Measurements from ENCODE around the gene CSH1. TPM values are rescaled to one million over a fixed set of nuclear protein-coding genes. Genes with fewer than 3 reads are reported as not detected.
"Not testable (repeated sequence)": the region's sequence is repeated elsewhere in the genome, so short reads cannot be mapped to it uniquely, and the experiment has no call there.

Gene CSH1
- total RNA-seq, 1 experiment from 2014 or later, result not detected

- peak; percentile 15 for DNase-seq (ENCODE audit: low spot score)
Observed at GRCh38 chr17:63869491-63870291, 26.7 kb downstream of the CSH1 start.

DNA sequence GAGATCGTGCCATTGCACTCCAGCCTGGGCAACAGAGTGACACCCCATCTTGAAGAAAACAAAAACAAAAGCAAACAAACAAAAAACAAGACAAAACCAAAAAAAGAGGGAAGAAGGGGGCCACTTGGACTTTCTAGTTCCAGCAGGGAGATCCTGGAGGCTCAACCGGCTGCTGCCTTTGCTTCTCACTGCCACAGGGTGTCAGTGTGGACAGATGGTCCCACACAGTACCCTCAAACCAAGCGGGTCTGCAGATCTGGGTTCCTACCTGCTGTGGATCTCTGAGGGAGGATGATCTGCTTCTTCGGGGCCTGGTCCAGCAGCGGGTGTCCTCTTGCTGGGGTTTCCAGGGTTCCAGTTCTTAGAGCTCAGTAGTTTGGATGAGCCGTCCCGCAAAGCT is 29.7 kb downstream of the CSH1 start:
- DNase-seq (ENCODE audit: low spot score), result not testable (repeated sequence)

- no peak for DNase-seq (ENCODE audit: low spot score)
Observed at GRCh38 chr17:63859257-63859656, 37.1 kb downstream of the CSH1 start.

GRCh38 chr17:63856425-63856824 is 39.9 kb downstream of the CSH1 start:
- not testable (repeated sequence) for DNase-seq (ENCODE audit: low spot score)

DNA sequence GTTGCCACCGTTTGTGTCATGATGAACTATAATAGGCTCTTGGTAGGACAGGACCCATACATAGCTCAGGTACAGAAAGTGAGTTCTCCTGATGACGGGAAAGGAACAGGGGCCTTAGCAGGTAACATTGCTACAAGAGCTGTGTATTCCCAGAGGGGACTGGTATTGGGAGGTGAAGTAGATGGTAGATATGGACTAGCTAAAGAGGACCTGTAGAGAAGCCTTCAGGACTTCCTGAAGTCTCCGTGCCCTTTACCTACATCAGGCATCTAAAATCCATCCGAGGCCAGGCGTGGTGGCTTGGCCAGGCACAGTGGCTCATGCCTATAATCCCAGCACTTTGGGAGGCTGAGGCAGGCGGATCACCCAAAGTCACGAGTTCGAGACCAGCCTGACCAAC is 41.2 kb downstream of the CSH1 start:
- DNase-seq (ENCODE audit: low spot score), result no peak

DNA sequence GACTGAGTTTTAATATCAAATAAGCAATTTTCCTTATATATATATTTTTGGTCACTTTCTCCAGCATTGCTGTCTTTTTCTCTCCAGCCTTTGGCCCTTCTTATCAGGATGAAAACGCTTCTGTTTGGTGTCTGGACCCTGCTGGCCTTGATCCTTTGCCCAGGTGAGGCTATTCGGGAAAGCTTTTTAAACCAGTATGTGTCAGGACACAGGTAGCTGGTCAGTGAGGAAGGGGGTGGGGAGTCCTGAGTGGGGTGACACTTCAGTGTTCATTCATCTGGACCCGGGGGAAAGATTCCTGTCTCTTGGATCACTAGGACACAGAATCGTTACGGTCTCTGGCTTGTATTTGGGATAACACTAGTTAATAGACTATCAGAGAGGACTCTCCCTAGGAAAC is 41.7 kb downstream of the CSH1 start:
- DNase-seq (ENCODE audit: low spot score), result no peak

GRCh38 chr17:63853260-63853659 is 43.1 kb downstream of the CSH1 start:
- DNase-seq (ENCODE audit: low spot score), result no peak

DNA sequence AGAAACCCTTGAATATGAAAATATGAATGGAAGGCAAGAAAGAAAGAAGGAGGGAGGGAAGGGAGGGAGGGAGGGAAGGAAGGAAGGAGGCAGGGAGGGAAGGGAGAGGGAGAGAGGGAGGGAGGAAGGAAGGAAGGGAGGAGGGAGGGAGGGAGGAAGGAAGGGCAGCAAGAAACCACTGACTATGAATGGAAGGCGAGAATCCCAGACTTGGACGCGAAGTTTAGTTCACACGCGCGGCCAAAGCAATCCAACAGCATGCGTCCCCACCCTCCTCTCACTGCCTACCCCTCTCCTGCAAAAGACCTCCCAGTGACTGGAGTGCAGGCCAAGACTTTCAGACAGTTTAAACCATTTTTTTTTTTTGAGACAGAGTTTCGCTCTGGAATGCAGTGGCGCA is 46.0 kb downstream of the CSH1 start:
- no peak for DNase-seq (ENCODE audit: low spot score)

- DNase-seq (ENCODE audit: low spot score), result no peak
Observed at GRCh38 chr17:63848834-63849689, 47.3 kb downstream of the CSH1 start.

DNA sequence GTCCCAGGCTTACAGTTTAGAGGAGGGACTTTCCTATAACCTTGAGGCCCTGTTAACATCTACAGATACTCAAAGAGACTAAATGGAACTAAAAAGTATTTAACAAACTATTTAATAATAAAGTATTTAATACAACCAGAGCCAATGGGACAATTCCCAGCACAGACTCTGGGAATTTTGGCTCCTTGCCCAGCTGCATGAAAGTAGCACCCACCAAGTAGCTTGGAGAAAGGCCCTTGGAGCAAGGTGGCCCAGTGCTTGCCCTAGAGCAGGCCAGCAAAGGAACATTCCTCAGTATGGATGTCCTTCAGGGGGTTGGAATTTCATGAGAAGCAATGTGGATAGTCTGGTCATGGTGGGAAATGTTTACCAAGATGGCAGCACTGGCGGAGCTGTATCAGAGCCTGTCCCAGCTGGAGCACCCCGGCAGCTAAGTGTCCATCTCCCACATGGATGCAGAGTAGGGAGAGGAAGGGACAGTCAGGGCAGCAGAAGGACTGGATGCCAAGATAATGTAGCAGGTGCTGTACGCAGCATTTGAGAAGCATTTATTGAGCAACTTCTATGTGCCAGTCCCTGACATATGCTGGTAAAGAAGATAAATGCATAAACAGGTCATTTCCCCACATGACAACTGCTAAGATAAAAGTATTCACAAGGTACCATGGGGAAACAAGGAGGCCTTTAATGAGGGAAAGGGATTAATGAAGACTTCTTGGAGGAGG is 48.7 kb downstream of the CSH1 start:
- DNase-seq (ENCODE audit: low spot score), result no peak

- no peak for DNase-seq (ENCODE audit: low spot score)
Observed at GRCh38 chr17:63845509-63845908, 50.9 kb downstream of the CSH1 start.

Other genes with a start within 250 kb of the CSH1 start
- gene LIMD2, start 196.4 kb downstream of the CSH1 start, total RNA-seq (2014; rRNA removed; shearing (Covaris generic)), result 43.2 and 75.7 TPM in 2 replicates
- 25.2 and 28.8 TPM in 2 replicates for gene STRADA, start 154.8 kb downstream of the CSH1 start, total RNA-seq (2014; rRNA removed; shearing (Covaris generic))
- gene CCDC47, start 123.0 kb downstream of the CSH1 start, total RNA-seq (2014; rRNA removed; shearing (Covaris generic)), result 59.7 and 78.3 TPM in 2 replicates
- gene DDX42, start 122.4 kb downstream of the CSH1 start, total RNA-seq (2014; rRNA removed; shearing (Covaris generic)), result 64.8 and 65.6 TPM in 2 replicates
- gene PSMC5, start 69.1 kb downstream of the CSH1 start, total RNA-seq (2014; rRNA removed; shearing (Covaris generic)), result 51.2 and 69.5 TPM in 2 replicates
- 48.0 and 50.6 TPM in 2 replicates for gene FTSJ3, start 68.9 kb downstream of the CSH1 start, total RNA-seq (2014; rRNA removed; shearing (Covaris generic))
- gene SMARCD2, start 53.9 kb downstream of the CSH1 start, total RNA-seq (2014; rRNA removed; shearing (Covaris generic)), result 114 and 138 TPM in 2 replicates
- gene CSH2, start 22.9 kb downstream of the CSH1 start, total RNA-seq (2014; rRNA removed; shearing (Covaris generic)), result not detected in 2 replicates
- gene GH2, start 14.6 kb downstream of the CSH1 start, total RNA-seq (2014; rRNA removed; shearing (Covaris generic)), result not detected in 2 replicates
- not detected in 2 replicates for gene CSHL1, start 14.7 kb upstream of the CSH1 start, total RNA-seq (2014; rRNA removed; shearing (Covaris generic))
- gene GH1, start 22.3 kb upstream of the CSH1 start, total RNA-seq (2014; rRNA removed; shearing (Covaris generic)), result not detected in 2 replicates
- 0.10 and 0.72 TPM in 2 replicates for gene CD79B, start 35.8 kb upstream of the CSH1 start, total RNA-seq (2014; rRNA removed; shearing (Covaris generic))
- 0.02 TPM in 1 of 2 replicates, not detected in the other for gene SCN4A, start 76.3 kb upstream of the CSH1 start, total RNA-seq (2014; rRNA removed; shearing (Covaris generic))
- 0.31 and 0.76 TPM in 2 replicates for gene PRR29, start 101.8 kb upstream of the CSH1 start, total RNA-seq (2014; rRNA removed; shearing (Covaris generic))
- 0.17 and 0.22 TPM in 2 replicates for gene ICAM2, start 124.1 kb upstream of the CSH1 start, total RNA-seq (2014; rRNA removed; shearing (Covaris generic))
- 2.1 and 2.4 TPM in 2 replicates for gene ERN1, start 233.6 kb upstream of the CSH1 start, total RNA-seq (2014; rRNA removed; shearing (Covaris generic))